22Rv1 (cell line): ENCODE data around the gene ABHD12.

Source experiments
- CTCF ChIP-seq: fragments of 450-650 bp; IDR thresholded peaks from 2 replicates; pipeline ENCODE4 v1.5.1; 2017; ENCODE audit warnings: mild to moderate bottlenecking
- ZFX ChIP-seq: fragments of 450-650 bp; IDR thresholded peaks from 2 replicates; pipeline ENCODE4 v1.6.1; 2017; ENCODE audit warnings: antibody characterized with exemption, borderline replicate concordance

GRCh38 chr20:25372584-25373336, 17.9 kb downstream of the ABHD12 start:
- TF ChIP-seq CTCF (no peak), ZFX (no peak)
